GM23338 (cell line): ENCODE results near the gene RAB27B. TPM values are rescaled to one million over a fixed set of nuclear protein-coding genes. Genes with fewer than 3 reads are reported as not detected.

ENCODE experiments used
- ATAC-seq: fragments of 200-7000 bp; cut with Tn5 transposase; 3 replicates; pipeline ENCODE4 v1.9.1; 2020
- DNase-seq: peaks from one replicate; pipeline ENCODE4 v3.0.0-alpha.2; 2015; ENCODE audit warnings: low spot score
- H2AFZ ChIP-seq: fragments of 200-600 bp; sonication (generic); 2 replicates; pipeline ENCODE4 v1.8.0; 2016; ENCODE audit warnings: antibody characterized with exemption, mild to moderate bottlenecking, moderate library complexity
- H3F3A ChIP-seq: fragments of 200-600 bp; sonication (generic); replicated peaks from 2 replicates; pipeline ENCODE4 v1.8.0; 2017; ENCODE audit warnings: antibody characterized with exemption, mixed run types, low read depth
- H3K27ac ChIP-seq: fragments of 200-600 bp; sonication (generic); 2 replicates; pipeline ENCODE4 v1.6.1; 2016; ENCODE audit warnings: low read depth
- H3K27me3 ChIP-seq: fragments of 200-600 bp; sonication (generic); 2 replicates; pipeline ENCODE4 v1.8.0; 2016; ENCODE audit warnings: mild to moderate bottlenecking, mixed run types, moderate library complexity; ENCODE audit not compliant: insufficient read depth
- H3K36me3 ChIP-seq: fragments of 200-600 bp; sonication (generic); 2 replicates; pipeline ENCODE4 v1.8.0; 2016; ENCODE audit warnings: mild to moderate bottlenecking; ENCODE audit not compliant: insufficient read depth
- H3K4me1 ChIP-seq: fragments of 200-600 bp; sonication (generic); 2 replicates; pipeline ENCODE4 v1.8.0; 2016; ENCODE audit warnings: mild to moderate bottlenecking, moderate library complexity; ENCODE audit not compliant: insufficient read depth
- H3K4me2 ChIP-seq: fragments of 200-600 bp; sonication (generic); 2 replicates; pipeline ENCODE4 v1.7.1; 2017; ENCODE audit warnings: mixed run types
- H3K4me3 ChIP-seq: fragments of 200-600 bp; sonication (generic); 2 replicates; pipeline ENCODE4 v1.6.1; 2016; ENCODE audit warnings: mixed run types
- H3K79me2 ChIP-seq: fragments of 200-600 bp; sonication (generic); replicated peaks from 2 replicates; pipeline ENCODE4 v1.8.0; 2017; ENCODE audit warnings: mild to moderate bottlenecking; ENCODE audit not compliant: insufficient read depth
- H3K9me2 ChIP-seq: fragments of 200-600 bp; sonication (generic); 2 replicates; pipeline ENCODE4 v1.8.0; 2017; ENCODE audit not compliant: insufficient read depth
- H4K20me1 ChIP-seq: fragments of 200-600 bp; sonication (generic); replicated peaks from 2 replicates; pipeline ENCODE4 v1.8.0; 2017; ENCODE audit warnings: mild to moderate bottlenecking; ENCODE audit not compliant: insufficient read depth
- H3K27ac Mint-ChIP-seq: 2 replicates; pipeline ENCODE4 v1.8.0; 2020; ENCODE audit warnings: inconsistent platforms, mild to moderate bottlenecking, moderate library complexity, mixed read lengths
- H3K27me3 Mint-ChIP-seq: 3 replicates; pipeline ENCODE4 v1.8.0; 2022; ENCODE audit warnings: low read depth, mild to moderate bottlenecking, moderate library complexity, mixed read lengths, inconsistent platforms; ENCODE audit not compliant: insufficient read depth, poor library complexity
- H3K36me3 Mint-ChIP-seq: 3 replicates; pipeline ENCODE4 v1.8.0; 2021; ENCODE audit warnings: low read depth, mild to moderate bottlenecking, inconsistent platforms, moderate library complexity, mixed read lengths
- H3K4me1 Mint-ChIP-seq: 3 replicates; pipeline ENCODE4 v1.8.0; 2020; ENCODE audit warnings: mild to moderate bottlenecking, inconsistent platforms, mixed read lengths
- H3K4me3 Mint-ChIP-seq: 3 replicates; pipeline ENCODE4 v1.8.0; 2021; ENCODE audit warnings: moderate library complexity, mild to moderate bottlenecking, inconsistent platforms, mixed read lengths
- H3K9me3 Mint-ChIP-seq: 3 replicates; pipeline ENCODE4 v1.8.0; 2020; ENCODE audit warnings: moderate library complexity, mild to moderate bottlenecking, inconsistent platforms, mixed read lengths
- CTCF ChIP-seq, 2 experiments: fragments of 200-600 bp in 1 of 2; sonication (generic) in 1 of 2; conservative IDR thresholded peaks; 2 replicates each; pipeline versions ENCODE4 v1.5.1 to v1.6.1; 2016 to 2017; ENCODE audit warnings: antibody characterized with exemption in 2 of 2, low read depth in 2 of 2, mild to moderate bottlenecking in 2 of 2, moderate library complexity in 1 of 2
- ETS1 ChIP-seq: IDR thresholded peaks from 2 replicates; pipeline ENCODE4 v1.6.1; 2016; ENCODE audit warnings: antibody characterized with exemption
- EZH2 ChIP-seq: fragments of 200-600 bp; sonication (generic); IDR thresholded peaks from one replicate; pipeline ENCODE4 v1.8.0; 2017; ENCODE audit warnings: antibody characterized with exemption, mild to moderate bottlenecking, low read depth; ENCODE audit not compliant: unreplicated experiment
- EZH2phosphoT487 ChIP-seq: fragments of 200-600 bp; sonication (generic); IDR thresholded peaks from one replicate; pipeline ENCODE4 v1.8.1; 2018; ENCODE audit warnings: antibody characterized with exemption; ENCODE audit not compliant: unreplicated experiment
- JUNB ChIP-seq: IDR thresholded peaks from one replicate; pipeline ENCODE4 v1.6.1; 2016; ENCODE audit warnings: antibody characterized with exemption; ENCODE audit not compliant: unreplicated experiment
- POLR2AphosphoS5 ChIP-seq: IDR thresholded peaks from 2 replicates; pipeline ENCODE4 v1.6.1; 2016; ENCODE audit warnings: antibody characterized with exemption, low read depth
- STAT1 ChIP-seq: IDR thresholded peaks from one replicate; pipeline ENCODE4 v1.6.1; 2016; ENCODE audit warnings: antibody characterized with exemption; ENCODE audit not compliant: unreplicated experiment
- ZNF114 ChIP-seq: fragments of 250-450 bp; sonication (Bioruptor Pico); IDR thresholded peaks from 2 replicates; pipeline ENCODE4 v1.5.0; 2020; ENCODE audit warnings: mild to moderate bottlenecking, moderate library complexity
- ZNF331 ChIP-seq: fragments of 250-450 bp; sonication (Bioruptor Pico); IDR thresholded peaks from 2 replicates; pipeline ENCODE4 v1.5.0; 2020; ENCODE audit warnings: low read depth, mild to moderate bottlenecking, moderate library complexity
- polyA plus RNA-seq: library from polyadenylated mRNA; unstranded; fragments of >200 nt; fragmentation: Nextera tagmentation; extraction: Ambion mirVana; gene quantifications from 2 replicates; pipeline ENCODE4 v1.2.1, GENCODE V29; 2016
- total RNA-seq: library from RNA; depleted of rRNA; stranded (reverse); fragments of >200 nt; shearing (Covaris generic); gene quantifications from 2 replicates; pipeline ENCODE4 v1.2.3, GENCODE V29; 2014
- TF ChIP-seq, protein P1 (sequence below): IDR thresholded peaks from one replicate; pipeline ENCODE4 v1.6.1; 2018; ENCODE audit warnings: antibody characterized with exemption; ENCODE audit not compliant: unreplicated experiment

The RAB27B gene
- total and polyA plus RNA-seq, 2 experiments from 2014 or later: 0.13 to 0.56 TPM

DNA sequence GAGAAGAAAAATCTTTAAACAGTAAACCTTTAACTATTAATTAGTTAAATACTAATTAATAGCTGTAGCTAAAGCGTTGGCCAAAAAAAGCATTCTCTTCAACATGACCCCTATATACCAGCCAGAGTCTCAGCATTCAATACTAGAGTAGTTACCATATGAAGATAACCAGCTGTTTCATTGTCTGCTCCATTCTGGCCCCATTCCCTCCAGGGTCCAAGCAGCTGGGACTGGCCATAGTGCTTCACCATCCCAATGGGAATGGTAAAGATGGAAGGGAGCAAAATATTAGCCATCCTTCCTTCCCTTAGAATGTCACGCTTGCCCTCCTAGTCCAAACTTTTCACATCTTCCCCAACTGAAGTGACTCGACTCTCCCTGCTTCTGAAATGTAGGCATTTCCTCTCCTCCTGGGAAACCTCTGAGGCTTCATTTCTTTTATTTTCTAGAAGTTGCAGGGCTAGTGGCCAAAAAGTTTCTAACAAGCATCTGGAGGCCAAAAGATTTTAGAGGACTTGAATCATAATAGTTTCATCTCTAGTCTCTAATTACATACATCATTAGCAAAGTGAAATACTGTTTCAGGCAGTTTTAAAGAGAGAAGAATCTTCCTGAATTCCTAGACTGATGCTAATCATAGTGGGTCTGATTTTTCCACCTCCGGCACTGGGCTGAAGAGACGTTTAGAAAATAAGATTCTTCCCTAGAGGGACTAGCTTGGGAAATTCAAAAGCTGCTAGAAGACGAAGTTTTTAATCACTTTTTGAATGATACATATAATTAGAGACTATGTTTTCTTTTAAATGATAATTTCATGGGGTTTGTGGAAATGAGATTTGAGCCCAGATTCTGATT is 78.3 kb downstream of the RAB27B start:
- TF ChIP-seq ZNF331 (CRISPR knock-in tag): no peak
- no peak for TF ChIP-seq EZH2phosphoT487
- TF ChIP-seq JUNB: no peak
- TF ChIP-seq, protein P1, sequence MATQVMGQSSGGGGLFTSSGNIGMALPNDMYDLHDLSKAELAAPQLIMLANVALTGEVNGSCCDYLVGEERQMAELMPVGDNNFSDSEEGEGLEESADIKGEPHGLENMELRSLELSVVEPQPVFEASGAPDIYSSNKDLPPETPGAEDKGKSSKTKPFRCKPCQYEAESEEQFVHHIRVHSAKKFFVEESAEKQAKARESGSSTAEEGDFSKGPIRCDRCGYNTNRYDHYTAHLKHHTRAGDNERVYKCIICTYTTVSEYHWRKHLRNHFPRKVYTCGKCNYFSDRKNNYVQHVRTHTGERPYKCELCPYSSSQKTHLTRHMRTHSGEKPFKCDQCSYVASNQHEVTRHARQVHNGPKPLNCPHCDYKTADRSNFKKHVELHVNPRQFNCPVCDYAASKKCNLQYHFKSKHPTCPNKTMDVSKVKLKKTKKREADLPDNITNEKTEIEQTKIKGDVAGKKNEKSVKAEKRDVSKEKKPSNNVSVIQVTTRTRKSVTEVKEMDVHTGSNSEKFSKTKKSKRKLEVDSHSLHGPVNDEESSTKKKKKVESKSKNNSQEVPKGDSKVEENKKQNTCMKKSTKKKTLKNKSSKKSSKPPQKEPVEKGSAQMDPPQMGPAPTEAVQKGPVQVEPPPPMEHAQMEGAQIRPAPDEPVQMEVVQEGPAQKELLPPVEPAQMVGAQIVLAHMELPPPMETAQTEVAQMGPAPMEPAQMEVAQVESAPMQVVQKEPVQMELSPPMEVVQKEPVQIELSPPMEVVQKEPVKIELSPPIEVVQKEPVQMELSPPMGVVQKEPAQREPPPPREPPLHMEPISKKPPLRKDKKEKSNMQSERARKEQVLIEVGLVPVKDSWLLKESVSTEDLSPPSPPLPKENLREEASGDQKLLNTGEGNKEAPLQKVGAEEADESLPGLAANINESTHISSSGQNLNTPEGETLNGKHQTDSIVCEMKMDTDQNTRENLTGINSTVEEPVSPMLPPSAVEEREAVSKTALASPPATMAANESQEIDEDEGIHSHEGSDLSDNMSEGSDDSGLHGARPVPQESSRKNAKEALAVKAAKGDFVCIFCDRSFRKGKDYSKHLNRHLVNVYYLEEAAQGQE: no peak
- TF ChIP-seq EZH2: no peak
- TF ChIP-seq POLR2AphosphoS5: no peak
- TF ChIP-seq CTCF (conservative IDR thresholded peaks at IDR 0.05; ENCODE audit: low read depth in 2 of 2): no peak

GRCh38 chr18:54909538-54909937 is 81.3 kb downstream of the RAB27B start:
- Histone ChIP-seq H3K4me1 (no peaks in the 10 kb centered on the region), H2AFZ (no peak overlapping the region), H3K79me2 (no peaks in the 10 kb centered on the region), H3F3A (no peaks in the 10 kb centered on the region), H3K9me2 (no peaks in the 10 kb centered on the region), H3K36me3 (no peaks in the 10 kb centered on the region), H3K4me2 (no peak overlapping the region), H3K27me3 (no peaks in the 10 kb centered on the region), H3K27ac (no peak overlapping the region), H4K20me1 (no peaks in the 10 kb centered on the region), H3K4me3 (no peak overlapping the region)
- Mint-ChIP-seq H3K36me3 (no peaks in the 10 kb centered on the region; the same call in 2 of the 3 replicates), H3K9me3 (peaks cover 7% of the 10 kb centered on the region), H3K27ac (no peak overlapping the region), H3K27me3 (peaks cover 1% of the 10 kb centered on the region), H3K4me1 (no peaks in the 10 kb centered on the region), H3K4me3 (no peak overlapping the region)
- DNase-seq (no peak), ATAC-seq (no peak)
- TF ChIP-seq JUNB: no peak
- no peak for TF ChIP-seq STAT1
- no peak for TF ChIP-seq ETS1
- no peak for TF ChIP-seq POLR2AphosphoS5
- TF ChIP-seq ZNF114: no peak

More for the DNA sequence above, 78.3 kb downstream of the RAB27B start:
- Histone ChIP-seq H3K79me2 (no peaks in the 10 kb centered on the region), H3K4me3 (no peak overlapping the region), H3K4me2 (no peak overlapping the region), H3K36me3 (no peaks in the 10 kb centered on the region), H3K27ac (no peak overlapping the region), H3K4me1 (no peaks in the 10 kb centered on the region), H3F3A (no peaks in the 10 kb centered on the region), H4K20me1 (no peaks in the 10 kb centered on the region), H2AFZ (no peak overlapping the region), H3K27me3 (no peaks in the 10 kb centered on the region), H3K9me2 (no peaks in the 10 kb centered on the region)
- H3K9me3 Mint-ChIP-seq: peaks cover 7% of the 10 kb centered on the region
- ATAC-seq: no peak
- H3K4me3 Mint-ChIP-seq: no peak overlapping the region
- no peak for DNase-seq
- peaks cover 1% of the 10 kb centered on the region for H3K27me3 Mint-ChIP-seq
- H3K4me1 Mint-ChIP-seq: peaks cover 6% of the 10 kb centered on the region; the same call in 2 of the 3 replicates
- no peak overlapping the region for H3K27ac Mint-ChIP-seq
- no peaks in the 10 kb centered on the region; the same call in 2 of the 3 replicates for H3K36me3 Mint-ChIP-seq
